HG03439 (cell line): ENCODE measurements around the gene SMARCD1.
"Not testable (repeated sequence)": the region's sequence is repeated elsewhere in the genome, so short reads cannot be mapped to it uniquely, and the experiment has no call there.

Experiments used
- ATAC-seq: cut with Tn5 transposase; IDR thresholded peaks from one replicate; pipeline ENCODE4 v1.9.1; 2021; ENCODE audit warnings: mild to moderate bottlenecking, moderate library complexity; ENCODE audit not compliant: unreplicated experiment

Gene SMARCD1

GRCh38 chr12:50127546-50127945 is 42.4 kb downstream of the SMARCD1 start:
- no peak for ATAC-seq

GRCh38 chr12:50129290-50129689 is 44.1 kb downstream of the SMARCD1 start:
- ATAC-seq = no peak

GRCh38 chr12:50132505-50133135 is 47.5 kb downstream of the SMARCD1 start:
- ATAC-seq = no peak

DNA sequence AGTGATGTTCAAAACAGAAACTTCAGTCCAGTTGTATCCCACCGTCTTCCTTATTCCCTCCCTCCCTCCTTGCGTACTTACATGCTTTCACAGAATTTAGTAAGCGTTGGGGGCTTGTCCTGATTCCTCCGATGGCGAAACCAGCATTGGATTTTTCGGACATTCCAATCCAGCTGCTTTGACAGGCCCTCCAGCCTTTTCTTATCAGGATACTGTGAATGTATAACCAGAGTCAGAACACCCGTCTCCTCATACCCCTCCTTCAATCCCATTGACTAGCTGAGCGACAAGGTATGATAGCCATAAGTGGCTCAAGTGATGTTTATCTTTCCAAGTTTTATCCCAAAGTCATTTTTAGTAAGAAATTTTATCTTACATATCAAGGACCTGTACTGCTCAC is 57.9 kb downstream of the SMARCD1 start:
- ATAC-seq = no peak

GRCh38 chr12:50145439-50145838 is 60.3 kb downstream of the SMARCD1 start:
- no peak for ATAC-seq

- no peak for ATAC-seq
Observed at GRCh38 chr12:50147281-50147680, 62.1 kb downstream of the SMARCD1 start.

DNA sequence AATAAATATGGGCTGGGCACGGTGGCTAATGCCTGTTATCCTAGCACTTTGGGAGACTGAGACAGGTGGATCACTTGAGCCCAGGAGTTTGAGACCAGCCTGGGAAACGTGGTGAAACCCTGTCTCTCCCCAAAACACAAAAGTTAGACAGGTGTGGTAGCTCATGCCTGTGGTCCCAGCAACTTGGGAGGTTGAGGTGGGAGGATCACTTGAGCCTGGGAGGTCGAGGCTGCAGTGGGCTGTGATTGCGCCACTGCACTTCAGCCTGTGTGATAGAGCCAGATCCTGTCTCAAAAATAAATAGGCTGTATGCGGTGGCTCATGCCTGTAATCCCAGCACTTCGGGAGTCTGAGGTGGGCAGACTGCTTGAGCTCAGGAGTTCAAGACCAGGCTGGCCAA is 62.9 kb downstream of the SMARCD1 start:
- ATAC-seq = not testable (repeated sequence)

GRCh38 chr12:50149311-50149710 is 64.2 kb downstream of the SMARCD1 start:
- no peak for ATAC-seq
